NCI-H446 (cell line): ENCODE measurements around the gene TFF1.

ENCODE experiments used
- DNase-seq, 2 experiments: peaks; one replicate each; lab custom pipeline; 2025; lab: John Stamatoyannopoulos, UW

Gene TFF1

GRCh38 chr21:42398436-42399028, 32.2 kb upstream of the TFF1 start:
- no peak for DNase-seq

DNA sequence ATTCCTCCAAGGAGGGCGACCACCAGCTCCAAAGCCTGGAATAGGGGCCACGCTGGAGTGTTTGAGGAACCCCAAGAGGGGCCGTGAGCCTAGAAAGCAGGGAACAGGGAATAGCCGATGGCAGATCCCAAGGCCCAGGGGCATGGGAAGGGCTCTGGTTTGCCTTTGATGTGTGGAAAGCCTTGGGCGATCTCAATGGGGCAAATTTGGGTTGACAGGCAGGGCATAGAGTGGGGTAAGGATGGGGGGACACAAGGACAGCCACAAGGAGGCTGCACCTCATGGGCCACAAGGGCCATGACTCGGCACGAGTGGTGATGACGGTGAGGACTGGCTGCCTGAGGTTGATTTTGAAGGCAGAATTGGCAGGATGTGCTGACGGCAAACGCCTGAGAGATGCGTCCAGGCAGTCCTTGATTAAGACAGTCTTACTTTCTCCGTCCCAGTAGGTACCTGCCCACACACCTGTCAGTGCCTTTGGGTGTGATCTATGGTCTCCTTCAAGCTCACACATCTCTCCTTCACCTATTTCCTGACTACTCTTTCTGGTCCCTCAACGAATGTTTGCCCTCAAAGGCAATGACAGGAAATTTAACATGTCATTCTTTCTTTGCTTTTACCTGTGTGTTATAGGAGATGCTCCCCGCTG, 31.5 kb upstream of the TFF1 start:
- no peak for DNase-seq

GRCh38 chr21:42396799-42397745, 30.7 kb upstream of the TFF1 start:
- DNase-seq = no peak

DNA sequence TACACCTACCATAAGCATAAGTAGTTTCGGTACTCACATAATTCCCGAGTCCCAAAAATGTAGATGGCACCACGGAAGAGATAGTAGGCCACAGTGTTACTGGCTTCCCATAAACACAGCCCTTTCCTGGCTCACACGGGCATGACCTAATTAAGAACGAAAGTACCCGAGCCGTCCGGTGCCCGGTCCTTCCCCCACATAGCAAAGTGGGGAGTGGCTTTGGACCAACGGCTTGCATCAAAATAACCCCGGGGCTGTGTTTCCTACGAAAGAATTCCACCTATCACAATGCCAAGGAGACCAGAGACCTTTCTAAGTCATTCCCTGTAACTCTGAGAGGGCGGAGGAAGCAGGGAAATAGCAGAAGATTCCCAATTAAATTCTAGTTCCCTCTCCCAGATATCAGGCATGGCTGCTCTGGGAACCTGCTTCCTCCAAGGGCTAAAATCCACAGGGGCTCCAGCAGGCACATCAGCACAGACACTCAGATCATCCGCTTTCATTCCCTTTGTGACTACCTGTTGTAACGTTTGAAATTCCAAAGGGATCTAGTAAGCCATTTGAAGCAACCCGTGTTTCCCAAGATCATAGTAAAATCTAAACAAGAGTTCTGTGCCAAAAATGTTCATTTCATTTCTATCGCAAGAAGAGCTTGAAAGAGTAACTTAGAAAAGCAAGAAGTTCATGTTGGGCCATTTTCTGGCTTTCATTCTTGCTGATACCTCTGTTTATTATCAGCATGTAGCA, 29.7 kb upstream of the TFF1 start, which contains the start of gene TMPRSS3:
Gene TMPRSS3, minus strand, starts transcription at position 148 of the 747 bp plus-strand sequence. CDS start 635 bp downstream, outside the sequence.
- DNase-seq = no peak

DNA sequence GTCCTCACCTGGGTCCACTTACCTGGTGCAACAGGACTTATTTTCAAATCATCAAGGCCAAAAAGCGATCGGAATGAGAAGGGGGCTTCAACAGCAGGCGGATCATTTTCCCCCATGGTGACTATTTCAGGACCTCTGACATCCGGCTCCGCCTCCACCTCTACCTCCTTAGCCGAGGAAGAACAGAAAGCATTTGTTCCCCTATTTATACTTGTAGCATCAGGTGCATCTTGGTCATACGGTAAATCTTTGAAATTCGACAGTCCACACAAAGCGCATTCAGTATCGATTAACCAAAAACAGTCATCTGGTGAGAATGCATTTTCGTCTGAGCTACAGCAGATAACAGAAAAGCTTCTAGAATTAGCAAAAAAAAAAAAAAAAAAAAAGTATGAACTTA, 29.0 kb upstream of the TFF1 start:
- DNase-seq = no peak

DNA sequence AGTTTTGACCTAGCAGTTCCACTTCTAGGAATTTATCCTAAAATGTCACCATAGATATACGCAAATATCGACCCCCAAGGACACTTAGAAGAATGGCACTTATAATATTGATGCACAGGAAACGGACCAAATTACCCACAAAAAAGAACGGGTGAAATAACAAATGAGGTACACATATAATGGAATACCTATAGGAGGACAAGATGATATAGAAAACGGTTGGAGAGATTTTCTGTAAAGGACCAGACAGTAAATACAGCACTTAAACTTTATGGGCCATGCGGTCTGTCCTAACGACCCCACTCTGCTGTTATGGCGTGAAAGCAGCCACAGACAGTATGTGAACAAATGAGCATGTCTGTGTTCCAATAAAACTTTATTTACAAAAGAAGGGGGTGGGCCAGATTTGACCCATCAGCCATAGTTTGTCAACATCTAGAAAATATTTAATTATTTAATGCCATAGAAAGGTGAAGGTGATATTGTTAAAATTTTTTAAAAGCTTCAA, 27.2 kb upstream of the TFF1 start:
- no peak for DNase-seq

GRCh38 chr21:42392731-42393442, 26.6 kb upstream of the TFF1 start:
- DNase-seq = no peak

DNA sequence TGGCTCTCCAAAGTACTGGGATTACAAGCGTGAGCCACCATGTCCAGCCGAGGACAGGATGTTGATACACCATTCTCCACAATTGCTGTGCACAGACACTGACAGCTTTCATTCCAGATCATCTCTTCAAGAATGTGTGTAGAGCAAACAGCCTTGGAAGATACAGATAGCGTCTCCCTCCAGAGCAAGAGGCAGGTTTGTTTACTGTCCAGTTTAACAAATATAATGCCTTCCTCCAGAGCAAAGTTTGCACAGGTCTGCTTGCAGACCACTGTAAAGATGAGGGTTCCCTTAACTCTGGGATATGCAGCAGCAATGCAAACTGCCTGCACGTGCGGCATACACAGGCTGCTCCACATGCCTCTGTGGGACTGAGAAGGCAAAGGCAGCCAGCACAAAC, 25.0 kb upstream of the TFF1 start:
- DNase-seq = no peak

GRCh38 chr21:42390696-42391095, 24.4 kb upstream of the TFF1 start:
- no peak for DNase-seq

GRCh38 chr21:42390193-42390592, 23.9 kb upstream of the TFF1 start:
- DNase-seq = no peak

DNA sequence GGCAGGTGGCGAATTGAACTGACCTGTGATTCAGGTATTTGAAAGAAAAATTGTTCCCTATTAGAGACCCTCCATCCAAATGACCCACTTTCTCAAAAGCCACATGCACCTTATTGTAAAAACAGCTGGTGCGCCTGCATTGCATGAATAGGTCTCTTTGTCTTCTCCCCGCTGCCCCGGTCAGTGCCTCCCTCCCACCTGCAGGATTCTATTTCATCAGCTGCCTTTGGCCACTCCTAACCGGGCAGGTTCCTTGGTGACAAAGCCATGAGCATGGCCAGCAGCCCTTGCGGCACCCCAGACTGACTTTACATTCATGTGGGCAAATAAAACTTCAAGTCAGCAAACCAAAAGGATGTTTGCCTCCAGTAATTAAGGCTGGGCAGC, 23.1 kb upstream of the TFF1 start:
- DNase-seq = no peak

DNA sequence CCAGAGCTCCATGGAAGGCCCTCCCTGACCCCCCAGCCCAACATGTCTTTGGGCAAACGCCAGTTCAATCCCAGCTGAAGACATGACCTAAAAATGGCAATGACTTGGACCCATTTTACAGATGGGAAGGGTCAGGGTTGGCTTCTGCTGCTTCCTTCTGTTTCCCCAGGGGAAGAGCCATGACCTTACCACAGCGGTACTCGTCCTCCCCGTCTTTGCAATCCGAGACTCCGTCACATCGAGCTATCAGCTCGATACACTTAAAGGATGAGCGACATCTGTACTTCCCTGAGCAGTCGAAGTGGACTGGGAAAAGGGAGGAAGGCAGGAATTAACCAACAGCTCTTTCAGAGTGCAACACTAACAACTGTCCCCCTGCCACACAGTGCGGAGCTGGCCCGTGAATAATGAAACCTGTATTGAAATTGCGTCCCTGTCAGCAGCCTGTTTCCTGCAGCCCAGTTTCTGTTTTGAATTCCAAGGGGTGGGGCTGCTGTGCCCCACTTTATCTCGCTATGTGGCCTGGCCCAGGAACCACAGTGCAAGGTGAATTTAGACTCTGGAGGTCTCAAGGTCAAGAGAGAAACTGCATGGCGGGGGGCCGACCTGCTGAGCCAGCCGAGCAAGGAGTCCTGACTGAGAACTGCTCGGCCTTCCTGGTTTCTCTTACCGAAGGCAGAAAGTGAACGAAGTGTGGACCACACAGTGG, 22.6 kb upstream of the TFF1 start:
- DNase-seq = no peak

DNA sequence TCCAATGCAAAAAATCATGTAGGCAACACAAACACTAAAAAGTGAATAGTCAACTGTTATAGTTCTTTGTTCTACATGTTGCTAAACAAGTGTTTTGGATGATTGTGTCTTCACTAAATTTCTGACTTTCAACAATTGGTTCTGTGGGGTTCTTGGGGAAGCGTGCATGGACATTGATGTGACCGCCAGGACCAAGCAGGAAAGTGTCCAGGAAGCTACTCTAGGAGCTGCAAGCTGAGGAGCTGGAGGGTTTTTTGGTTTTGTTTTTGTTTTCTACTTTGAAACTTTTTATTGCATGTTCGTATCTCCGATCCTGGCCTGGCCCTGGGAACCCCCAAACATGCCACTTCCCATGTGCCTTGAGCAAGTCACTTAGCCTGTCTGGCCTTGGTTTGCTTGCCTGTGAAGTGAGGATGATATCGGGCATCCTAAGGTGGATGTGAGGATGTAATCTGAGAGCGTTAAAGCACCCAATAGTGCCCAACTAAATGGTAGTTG, 21.6 kb upstream of the TFF1 start:
- DNase-seq = no peak

GRCh38 chr21:42387164-42387563, 20.8 kb upstream of the TFF1 start:
- no peak for DNase-seq

- no peak for DNase-seq
Measured at GRCh38 chr21:42386034-42386591, 19.8 kb upstream of the TFF1 start.

GRCh38 chr21:42385619-42386018, 19.3 kb upstream of the TFF1 start:
- no peak for DNase-seq

- DNase-seq = no peak
Measured at GRCh38 chr21:42384989-42385388, 18.7 kb upstream of the TFF1 start.

DNA sequence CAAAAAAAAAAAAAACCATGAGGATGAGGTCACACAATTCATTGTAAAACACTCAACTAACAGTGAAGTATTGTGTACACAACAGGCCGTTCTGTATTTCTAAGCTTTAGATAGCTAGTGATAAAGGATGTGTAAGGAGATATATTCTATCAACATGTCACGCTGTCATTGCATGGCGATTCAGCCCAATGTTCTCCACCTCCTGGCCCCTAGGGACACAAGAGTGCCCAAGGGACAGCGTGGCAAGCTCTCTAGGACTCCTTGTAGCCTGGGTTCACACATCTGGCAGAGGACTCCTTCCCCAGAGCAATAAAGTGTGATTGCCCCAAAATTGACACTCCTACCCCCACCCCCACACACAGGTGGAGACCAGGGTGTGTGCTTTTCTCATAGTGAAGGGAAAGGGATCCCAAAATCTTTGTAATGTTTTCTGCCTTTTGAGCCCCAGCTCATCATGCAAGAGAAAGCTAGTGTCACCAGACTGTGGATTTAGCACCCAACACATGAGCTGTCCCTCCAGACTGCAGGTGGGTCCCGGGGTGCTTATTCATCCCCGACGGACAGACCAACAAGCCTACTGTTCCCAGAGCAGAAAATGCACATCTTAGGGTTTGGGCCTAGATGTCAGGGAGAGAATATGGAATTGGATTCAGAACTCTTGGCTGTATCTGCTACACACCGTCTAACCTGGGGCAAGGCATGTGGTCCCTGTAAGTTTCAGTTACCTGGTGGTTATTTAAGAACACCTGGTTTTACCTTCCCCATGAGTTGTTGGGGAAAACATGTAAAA, 18.0 kb upstream of the TFF1 start:
- DNase-seq = no peak

DNA sequence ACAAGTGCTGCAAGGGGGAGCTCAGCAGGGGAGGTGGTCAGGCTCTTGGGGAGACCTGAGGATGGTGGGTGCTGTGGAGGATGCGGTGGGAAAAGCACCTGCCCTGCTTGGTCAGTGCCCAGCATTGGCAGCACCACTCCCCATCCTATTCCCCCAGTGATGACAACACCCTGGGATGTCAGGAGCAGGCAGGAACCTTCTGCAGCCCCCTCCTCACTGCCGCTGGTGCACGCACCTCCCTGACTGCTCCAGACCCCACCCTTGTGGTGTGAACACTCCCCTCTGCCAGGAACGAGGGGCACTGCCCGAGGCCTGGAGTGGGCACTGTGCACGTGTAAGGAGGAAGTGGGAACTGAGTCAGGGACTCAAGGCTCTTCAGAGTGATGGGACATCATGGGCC, 17.0 kb upstream of the TFF1 start:
- no peak for DNase-seq
